Vagina (tissue), 2 donors: ENCODE results near the gene USP34.

ENCODE experiments used
- POLR2A ChIP-seq, 2 donors: fragments of 450-650 bp; IDR thresholded peaks; one replicate each; pipeline ENCODE4 v1.6.1; 2017; ENCODE audit warnings: antibody characterized with exemption in 2 of 2, mild to moderate bottlenecking in 2 of 2, moderate library complexity in 2 of 2
- POLR2AphosphoS5 ChIP-seq, 2 donors: sonication (generic); formaldehyde crosslinking; IDR thresholded peaks; one replicate each; pipeline ENCODE4 v1.9.0; 2017; ENCODE audit warnings: antibody characterized with exemption in 2 of 2, mild to moderate bottlenecking in 2 of 2, low read depth in 1 of 2; ENCODE audit not compliant: insufficient read depth in 1 of 2
- TF ChIP-seq, protein P1 (sequence below), 3 experiments: fragments of 450-650 bp in 2 of 3; fragments of 200-600 bp in 1 of 3; sonication (generic) in 1 of 3; IDR thresholded peaks; one replicate each; pipeline ENCODE4 v1.5.1; 2017 to 2019; ENCODE audit warnings: antibody characterized with exemption in 3 of 3, mild to moderate bottlenecking in 2 of 3, moderate library complexity in 2 of 3

GRCh38 chr2:61350777-61351176 lies 120.1 kb downstream of the USP34 start:
- TF ChIP-seq, protein P1, sequence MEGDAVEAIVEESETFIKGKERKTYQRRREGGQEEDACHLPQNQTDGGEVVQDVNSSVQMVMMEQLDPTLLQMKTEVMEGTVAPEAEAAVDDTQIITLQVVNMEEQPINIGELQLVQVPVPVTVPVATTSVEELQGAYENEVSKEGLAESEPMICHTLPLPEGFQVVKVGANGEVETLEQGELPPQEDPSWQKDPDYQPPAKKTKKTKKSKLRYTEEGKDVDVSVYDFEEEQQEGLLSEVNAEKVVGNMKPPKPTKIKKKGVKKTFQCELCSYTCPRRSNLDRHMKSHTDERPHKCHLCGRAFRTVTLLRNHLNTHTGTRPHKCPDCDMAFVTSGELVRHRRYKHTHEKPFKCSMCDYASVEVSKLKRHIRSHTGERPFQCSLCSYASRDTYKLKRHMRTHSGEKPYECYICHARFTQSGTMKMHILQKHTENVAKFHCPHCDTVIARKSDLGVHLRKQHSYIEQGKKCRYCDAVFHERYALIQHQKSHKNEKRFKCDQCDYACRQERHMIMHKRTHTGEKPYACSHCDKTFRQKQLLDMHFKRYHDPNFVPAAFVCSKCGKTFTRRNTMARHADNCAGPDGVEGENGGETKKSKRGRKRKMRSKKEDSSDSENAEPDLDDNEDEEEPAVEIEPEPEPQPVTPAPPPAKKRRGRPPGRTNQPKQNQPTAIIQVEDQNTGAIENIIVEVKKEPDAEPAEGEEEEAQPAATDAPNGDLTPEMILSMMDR (IDR thresholded peaks at IDR 0.05) = no peak
- no peak for TF ChIP-seq POLR2A (IDR thresholded peaks at IDR 0.05)
- TF ChIP-seq POLR2AphosphoS5 (IDR thresholded peaks at IDR 0.05; ENCODE audit: insufficient read depth in 1 of 2, low read depth in 1 of 2) = no peak
